SU-DHL-6 (cell line): ENCODE data around the gene RHOH.

ENCODE experiments used
- EZH2phosphoT487 ChIP-seq: fragments of 200-600 bp; sonication (generic), shearing (Covaris generic); conservative IDR thresholded peaks from 2 replicates; pipeline ENCODE4 v1.6.1; 2018; ENCODE audit warnings: mild to moderate bottlenecking, antibody characterized with exemption, low read length, moderate library complexity, mixed read lengths
- TF ChIP-seq, protein P1 (sequence below): fragments of 200-600 bp; sonication (generic); IDR thresholded peaks from one replicate; pipeline ENCODE4 v1.5.1; 2017; ENCODE audit warnings: antibody characterized with exemption, mild to moderate bottlenecking, low read length, moderate library complexity; ENCODE audit not compliant: insufficient read depth, poor library complexity, severe bottlenecking

DNA sequence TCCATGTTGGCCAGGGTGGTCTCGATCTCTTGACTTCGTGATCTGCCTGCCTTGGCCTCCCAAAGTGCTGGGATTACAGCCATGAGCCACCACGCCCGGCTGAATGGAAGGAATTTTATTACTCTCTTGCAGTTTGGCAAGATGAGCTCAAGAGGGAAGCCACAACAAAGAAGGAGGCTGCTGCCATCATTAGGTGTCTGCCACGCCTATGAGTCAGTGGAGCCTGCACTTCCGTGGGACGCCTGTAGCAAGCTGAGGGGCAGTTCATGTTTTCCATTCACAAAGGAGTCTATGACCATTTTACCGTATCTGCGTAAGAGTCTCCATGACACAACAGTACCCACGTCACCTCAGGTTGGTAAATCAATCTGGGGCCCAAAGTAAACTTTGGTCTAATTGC, 87.1 kb downstream of the RHOH start:
- TF ChIP-seq, protein P1, sequence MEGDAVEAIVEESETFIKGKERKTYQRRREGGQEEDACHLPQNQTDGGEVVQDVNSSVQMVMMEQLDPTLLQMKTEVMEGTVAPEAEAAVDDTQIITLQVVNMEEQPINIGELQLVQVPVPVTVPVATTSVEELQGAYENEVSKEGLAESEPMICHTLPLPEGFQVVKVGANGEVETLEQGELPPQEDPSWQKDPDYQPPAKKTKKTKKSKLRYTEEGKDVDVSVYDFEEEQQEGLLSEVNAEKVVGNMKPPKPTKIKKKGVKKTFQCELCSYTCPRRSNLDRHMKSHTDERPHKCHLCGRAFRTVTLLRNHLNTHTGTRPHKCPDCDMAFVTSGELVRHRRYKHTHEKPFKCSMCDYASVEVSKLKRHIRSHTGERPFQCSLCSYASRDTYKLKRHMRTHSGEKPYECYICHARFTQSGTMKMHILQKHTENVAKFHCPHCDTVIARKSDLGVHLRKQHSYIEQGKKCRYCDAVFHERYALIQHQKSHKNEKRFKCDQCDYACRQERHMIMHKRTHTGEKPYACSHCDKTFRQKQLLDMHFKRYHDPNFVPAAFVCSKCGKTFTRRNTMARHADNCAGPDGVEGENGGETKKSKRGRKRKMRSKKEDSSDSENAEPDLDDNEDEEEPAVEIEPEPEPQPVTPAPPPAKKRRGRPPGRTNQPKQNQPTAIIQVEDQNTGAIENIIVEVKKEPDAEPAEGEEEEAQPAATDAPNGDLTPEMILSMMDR = no peak
- no peak for TF ChIP-seq EZH2phosphoT487
